NCI-H510A (cell line): ENCODE results near the gene PGLYRP1.
A peak's percentile ranks its signal among the peaks of the same experiment; 100 is the strongest.

Source experiments
- DNase-seq: peaks from one replicate; lab custom pipeline; 2025; lab: John Stamatoyannopoulos, UW

The PGLYRP1 gene

GRCh38 chr19:46031781-46032596, 9.1 kb upstream of the PGLYRP1 start:
- no peak for DNase-seq

- no peak for DNase-seq
Observed at GRCh38 chr19:46030812-46031550, 8.1 kb upstream of the PGLYRP1 start.

GRCh38 chr19:46025835-46026234, 3.0 kb upstream of the PGLYRP1 start:
- no peak for DNase-seq

GRCh38 chr19:46023311-46023779, 492 bp upstream of the PGLYRP1 start:
- no peak for DNase-seq

- DNase-seq, result no peak
Observed at GRCh38 chr19:46022061-46022430, 807 bp downstream of the PGLYRP1 start.

GRCh38 chr19:46021531-46022041, 1.3 kb downstream of the PGLYRP1 start:
- no peak for DNase-seq

- DNase-seq, result no peak
Observed at GRCh38 chr19:46020819-46021125, 2.1 kb downstream of the PGLYRP1 start.

- no peak for DNase-seq
Observed at GRCh38 chr19:46019270-46019669, 3.6 kb downstream of the PGLYRP1 start.

GRCh38 chr19:46018729-46019251, 4.1 kb downstream of the PGLYRP1 start:
- DNase-seq, result no peak

GRCh38 chr19:46017874-46018675, 4.8 kb downstream of the PGLYRP1 start:
- DNase-seq, result no peak

GRCh38 chr19:46017095-46017429, 5.8 kb downstream of the PGLYRP1 start:
- DNase-seq, result no peak

- DNase-seq, result peak; percentile 69
Observed at GRCh38 chr19:46016426-46017094, 6.3 kb downstream of the PGLYRP1 start.

- no peak for DNase-seq
Observed at GRCh38 chr19:46015687-46016425, 7.0 kb downstream of the PGLYRP1 start.

GRCh38 chr19:46014941-46015686, 7.7 kb downstream of the PGLYRP1 start:
- peak; percentile 48 for DNase-seq

GRCh38 chr19:46014534-46014933, 8.3 kb downstream of the PGLYRP1 start:
- no peak for DNase-seq

- no peak for DNase-seq
Observed at GRCh38 chr19:46009530-46010510, 13.0 kb downstream of the PGLYRP1 start.

GRCh38 chr19:46006411-46006810, 16.4 kb downstream of the PGLYRP1 start:
- no peak for DNase-seq

- no peak for DNase-seq
Observed at GRCh38 chr19:46002678-46003275, 20.1 kb downstream of the PGLYRP1 start.
